Muscle of leg (tissue), 11 donors: ENCODE results near the gene INTS6L. TPM values are rescaled to one million over a fixed set of nuclear protein-coding genes. Genes with fewer than 3 reads are reported as not detected.

Experiments used
- DNase-seq: peaks from one replicate; pipeline ENCODE4 v3.0.0; 2013
- H3K27ac ChIP-seq: one replicate; pipeline ENCODE4 v1.5.1; 2013; ENCODE audit warnings: mild to moderate bottlenecking, low read length, control low read depth
- H3K27me3 ChIP-seq: one replicate; pipeline ENCODE4 v1.6.1; 2013; ENCODE audit warnings: low read length; ENCODE audit not compliant: control insufficient read depth, insufficient read depth
- H3K36me3 ChIP-seq: one replicate; pipeline ENCODE4 v1.6.1; 2013; ENCODE audit warnings: low read length; ENCODE audit not compliant: control insufficient read depth, insufficient read depth
- H3K4me1 ChIP-seq: one replicate; pipeline ENCODE4 v1.6.1; 2013; ENCODE audit warnings: low read length; ENCODE audit not compliant: control insufficient read depth, insufficient read depth
- H3K4me3 ChIP-seq: one replicate; pipeline ENCODE4 v1.5.1; 2013; ENCODE audit warnings: low read length, control low read depth
- H3K9me3 ChIP-seq: replicated peaks from 2 replicates; pipeline ENCODE4 v1.6.1; 2013; ENCODE audit warnings: low read depth, low read length; ENCODE audit not compliant: control insufficient read depth
- WGBS: methylation state at CpG from one replicate; pipeline ENCODE4 v1.1.5; 2013; ENCODE audit warnings: missing lambda C conversion rate; ENCODE audit not compliant: insufficient coverage; 5-methylcytosine and 5-hydroxymethylcytosine counted together
- polyA plus RNA-seq, 8 donors: library from polyadenylated mRNA; unstranded; fragments of 120-200 nt; gene quantifications; one replicate each; pipeline versions ENCODE4 v1.2.1 to v1.2.3, GENCODE V29; 2013; ENCODE audit warnings: inconsistent platforms in 1 of 8, low replicate concordance in 1 of 8; ENCODE audit not compliant: insufficient read length in 8 of 8, insufficient read depth in 1 of 8
- total RNA-seq: library from RNA; stranded (reverse); fragments of 120-200 nt; gene quantifications from one replicate; pipeline ENCODE4 v1.2.4, GENCODE V29; 2013

Gene INTS6L
- total and polyA plus RNA-seq, 9 donors, result 7.6 to 16.1 (median 11.3) TPM

DNA sequence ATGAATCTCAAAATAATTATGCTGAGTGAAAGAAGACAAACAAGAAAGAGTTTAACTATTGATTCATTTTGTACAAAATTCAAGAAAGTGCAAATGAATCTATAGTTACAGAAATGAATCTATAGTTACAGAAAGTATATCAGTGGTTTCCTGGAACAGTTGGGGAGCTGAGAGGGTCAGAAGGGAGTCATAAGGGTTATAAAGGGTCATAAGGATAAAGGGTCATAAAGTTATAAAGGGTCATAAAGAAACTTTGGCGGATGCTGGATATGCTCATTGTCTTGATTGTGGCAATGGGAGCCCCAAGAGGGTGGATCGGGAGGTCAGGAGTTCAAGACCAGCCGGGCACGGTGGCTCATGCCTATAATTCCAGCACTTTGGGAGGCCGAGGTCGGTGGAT, 26.0 kb upstream of the INTS6L start:
- Histone ChIP-seq H3K4me3 (no peak overlapping the region), H3K27ac (no peak overlapping the region), H3K4me1 (no peaks in the 10 kb centered on the region), H3K9me3 (no peaks in the 10 kb centered on the region), H3K36me3 (no peaks in the 10 kb centered on the region), H3K27me3 (peaks cover 13% of the 10 kb centered on the region)
- WGBS, result 72% methylated on average over 5 of the region's 6 CpGs
- DNase-seq, result no peak

DNA sequence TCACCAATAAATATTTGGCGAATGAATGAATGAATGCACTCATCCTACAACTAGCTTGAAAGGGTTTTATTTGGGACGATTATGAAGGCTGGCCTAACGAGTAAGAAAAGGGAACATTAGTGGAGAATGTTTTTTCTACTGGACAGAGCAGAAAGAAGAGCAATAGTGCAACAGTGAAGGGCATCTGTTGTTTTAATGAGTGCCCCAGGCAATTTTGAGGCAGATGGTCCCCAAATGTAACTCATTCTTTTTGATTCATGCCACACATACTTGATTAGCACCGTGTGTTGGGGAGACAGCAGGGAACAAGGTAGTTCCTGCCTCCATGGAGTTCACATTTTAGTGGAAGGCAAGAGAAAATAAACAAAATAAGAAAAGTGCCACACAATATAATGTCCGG, 22.7 kb upstream of the INTS6L start:
- 57% methylated on average over 1 of the region's 5 CpGs for WGBS
- Histone ChIP-seq H3K27me3 (peaks cover 13% of the 10 kb centered on the region), H3K4me3 (no peak overlapping the region), H3K4me1 (no peaks in the 10 kb centered on the region), H3K36me3 (no peaks in the 10 kb centered on the region), H3K27ac (no peak overlapping the region), H3K9me3 (no peaks in the 10 kb centered on the region)
- no peak for DNase-seq

DNA sequence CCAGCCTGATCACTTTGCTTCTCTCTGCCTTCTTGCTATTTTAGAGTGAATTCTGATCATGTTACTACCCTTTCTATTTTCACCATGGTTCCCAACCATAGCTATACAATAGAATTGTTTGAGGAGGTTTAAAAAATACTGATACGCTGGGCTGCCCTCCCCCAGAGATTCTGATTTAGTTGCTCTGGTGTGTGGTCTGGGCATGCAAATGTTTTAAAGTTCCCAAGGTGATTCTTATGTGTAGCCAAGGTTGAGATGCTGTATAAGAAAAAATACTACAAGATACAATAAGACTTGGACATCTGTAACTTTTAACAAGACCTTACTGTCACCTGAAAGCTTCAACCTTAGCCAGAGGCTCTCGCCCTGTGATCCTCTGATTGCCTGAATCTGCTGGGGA, 22.2 kb upstream of the INTS6L start:
- Histone ChIP-seq H3K4me3 (no peak overlapping the region), H3K27ac (no peak overlapping the region), H3K36me3 (no peaks in the 10 kb centered on the region), H3K9me3 (no peaks in the 10 kb centered on the region), H3K27me3 (peaks cover 13% of the 10 kb centered on the region), H3K4me1 (no peaks in the 10 kb centered on the region)
- WGBS, result no CpG with 5 or more reads among the region's 2 CpGs
- no peak for DNase-seq

DNA sequence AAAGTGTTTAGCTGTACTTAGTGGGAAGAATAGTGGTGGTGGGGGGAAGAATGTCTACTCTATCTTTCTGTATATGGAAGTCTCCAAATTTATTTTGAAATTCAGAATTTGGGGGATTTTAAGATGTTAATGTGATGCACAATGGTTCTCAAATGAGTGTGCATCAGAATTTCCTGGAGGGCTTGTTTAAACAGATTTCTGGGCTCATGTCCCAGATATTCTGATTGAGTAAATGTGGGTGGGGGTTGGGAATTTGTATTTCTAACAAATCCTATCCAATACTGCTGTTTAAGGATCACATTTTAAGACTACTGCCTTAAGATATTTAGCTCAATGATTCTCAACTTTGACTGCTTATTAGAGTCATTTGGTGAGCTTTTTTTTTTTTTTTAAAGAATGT, 15.1 kb upstream of the INTS6L start:
- Histone ChIP-seq H3K4me1 (no peaks in the 10 kb centered on the region), H3K27ac (no peak overlapping the region), H3K4me3 (no peak overlapping the region), H3K9me3 (no peaks in the 10 kb centered on the region), H3K27me3 (no peaks in the 10 kb centered on the region), H3K36me3 (no peaks in the 10 kb centered on the region)
- DNase-seq, result peak; percentile 73

DNA sequence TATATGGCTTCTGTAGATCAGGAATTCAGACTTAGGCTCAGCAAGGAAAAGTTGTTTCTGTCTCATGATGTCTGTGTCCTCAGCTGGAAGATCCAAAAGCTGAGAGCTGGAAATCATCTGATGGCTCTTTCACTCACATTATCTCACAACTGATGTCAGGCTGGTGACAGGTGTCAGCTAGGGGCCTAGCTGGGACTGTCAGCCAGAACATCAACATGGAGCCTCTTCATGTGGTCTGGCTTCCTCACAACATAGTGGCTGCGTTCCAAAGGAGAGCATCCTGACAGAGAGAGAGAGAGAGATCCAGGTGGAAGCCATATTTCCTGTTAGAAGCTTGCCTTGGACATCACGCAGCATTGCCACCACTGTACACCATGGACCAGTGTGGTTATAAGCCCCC, 10.6 kb upstream of the INTS6L start:
- no peak for DNase-seq
- no peaks in the 10 kb centered on the region for H3K36me3 ChIP-seq
- no peaks in the 10 kb centered on the region for H3K9me3 ChIP-seq
- H3K27me3 ChIP-seq, result peaks cover 5% of the 10 kb centered on the region
- no peaks in the 10 kb centered on the region for H3K4me1 ChIP-seq
- no CpG with 5 or more reads among the region's 2 CpGs for WGBS
- H3K27ac ChIP-seq, result no peak overlapping the region
- H3K4me3 ChIP-seq, result no peak overlapping the region

DNA sequence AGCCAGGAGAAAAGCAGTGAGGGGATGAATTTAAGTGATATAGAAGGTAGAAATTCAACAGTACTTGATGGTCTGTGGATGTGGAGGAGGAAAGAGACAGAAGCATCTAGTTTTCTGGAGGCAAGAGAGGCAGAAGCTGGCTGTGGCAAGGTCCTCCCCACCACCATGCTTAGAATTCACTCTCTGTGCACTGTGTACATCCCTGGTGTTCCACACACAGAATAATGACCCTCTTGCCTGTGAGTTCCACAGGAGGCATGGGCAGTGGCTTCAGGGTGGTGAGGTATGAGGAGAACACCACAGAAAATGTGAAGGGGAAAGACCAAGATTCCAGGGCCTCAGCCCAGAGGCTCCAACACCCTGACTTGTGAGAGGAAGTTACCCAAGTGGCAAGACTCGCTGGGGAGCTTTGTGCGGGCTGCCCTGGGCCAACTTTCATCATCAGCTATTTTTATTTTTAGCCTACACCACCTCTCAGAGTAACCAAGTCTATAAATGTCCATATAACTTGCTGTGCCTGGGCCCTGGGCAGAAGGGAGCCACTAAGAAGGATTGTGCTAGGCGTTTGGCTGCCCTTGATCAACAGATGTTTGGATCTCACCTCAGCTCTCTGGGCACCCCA, 7.8 kb upstream of the INTS6L start:
- Histone ChIP-seq H3K27me3 (peaks cover 6% of the 10 kb centered on the region), H3K4me1 (no peaks in the 10 kb centered on the region), H3K27ac (no peak overlapping the region), H3K9me3 (no peaks in the 10 kb centered on the region), H3K4me3 (no peak overlapping the region), H3K36me3 (no peaks in the 10 kb centered on the region)
- DNase-seq, result no peak
- 20% methylated on average over 1 of the region's 3 CpGs for whole genome bisulfite sequencing

DNA sequence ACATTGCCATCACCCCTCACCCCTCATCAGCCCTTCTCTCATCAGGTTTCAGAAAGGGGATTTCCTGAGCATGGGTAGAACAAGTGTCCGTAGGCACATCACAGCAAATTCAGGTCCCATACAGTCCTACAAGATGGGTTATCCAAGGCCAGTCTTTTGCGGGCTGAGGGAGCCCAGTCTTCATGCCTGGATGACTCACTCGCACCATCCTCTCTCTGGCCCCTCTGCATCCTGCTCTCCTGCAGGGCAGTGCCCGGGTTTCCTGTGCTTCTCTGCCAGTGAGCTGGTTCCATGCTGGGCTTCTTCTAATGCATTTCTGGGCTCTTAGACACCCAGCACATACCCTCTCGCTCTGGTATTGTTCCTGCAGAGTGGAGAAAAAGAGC, 7.3 kb upstream of the INTS6L start:
- H3K27me3 ChIP-seq, result peaks cover 9% of the 10 kb centered on the region
- 80% methylated on average over 1 of the region's 5 CpGs for WGBS
- H3K4me1 ChIP-seq, result no peaks in the 10 kb centered on the region
- H3K4me3 ChIP-seq, result no peak overlapping the region
- no peak for DNase-seq
- no peaks in the 10 kb centered on the region for H3K9me3 ChIP-seq
- H3K27ac ChIP-seq, result no peak overlapping the region
- no peaks in the 10 kb centered on the region for H3K36me3 ChIP-seq

DNA sequence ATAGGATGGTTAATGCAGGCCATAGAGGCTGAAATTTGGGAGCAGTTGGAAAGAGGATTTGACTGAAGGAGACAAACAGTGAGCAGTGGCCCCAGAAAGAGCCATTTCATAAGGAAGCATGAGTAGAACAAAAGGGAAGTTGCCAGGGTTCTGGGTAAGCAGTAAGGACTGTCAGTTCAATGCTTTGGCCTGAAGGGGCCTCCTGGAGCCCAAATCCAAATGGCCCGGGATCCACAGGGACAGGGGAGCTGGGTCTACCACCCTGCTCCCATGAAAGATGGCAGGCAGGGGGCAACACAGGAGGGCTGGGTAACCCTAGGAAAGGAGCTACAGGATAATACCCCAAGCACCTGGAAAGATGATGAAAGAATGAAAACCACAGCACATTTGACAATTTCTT, 4.1 kb upstream of the INTS6L start:
- WGBS, result 50% methylated on average over 1 of the region's 1 CpG
- DNase-seq, result no peak
- Histone ChIP-seq H3K9me3 (no peaks in the 10 kb centered on the region), H3K36me3 (no peaks in the 10 kb centered on the region), H3K4me3 (no peak overlapping the region), H3K4me1 (no peaks in the 10 kb centered on the region), H3K27ac (no peak overlapping the region), H3K27me3 (peaks cover 7% of the 10 kb centered on the region)

DNA sequence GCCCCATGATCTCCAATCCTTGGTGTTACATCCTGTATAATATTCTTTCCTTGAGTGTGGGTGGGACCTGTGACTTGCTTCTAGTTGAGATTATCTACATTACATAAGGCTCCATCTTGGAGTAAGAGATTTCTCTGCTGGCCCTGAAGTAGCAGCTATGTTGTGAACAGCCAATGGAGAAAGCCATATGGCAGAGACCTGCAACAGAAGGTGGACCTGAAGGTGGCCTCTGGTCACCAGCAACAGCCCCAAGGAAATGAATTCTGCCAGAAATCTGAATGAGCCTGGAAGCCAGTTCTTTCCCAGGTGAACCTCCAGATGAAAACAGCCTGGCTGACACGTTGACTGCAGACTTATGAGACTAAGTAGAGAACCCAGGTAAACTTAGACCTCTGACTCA, 2.3 kb upstream of the INTS6L start:
- Histone ChIP-seq H3K27ac (no peak overlapping the region), H3K27me3 (peaks cover 6% of the 10 kb centered on the region), H3K9me3 (no peaks in the 10 kb centered on the region), H3K36me3 (no peaks in the 10 kb centered on the region), H3K4me3 (no peak overlapping the region), H3K4me1 (no peaks in the 10 kb centered on the region)
- 20% methylated on average over 1 of the region's 1 CpG for WGBS
- DNase-seq, result no peak

DNA sequence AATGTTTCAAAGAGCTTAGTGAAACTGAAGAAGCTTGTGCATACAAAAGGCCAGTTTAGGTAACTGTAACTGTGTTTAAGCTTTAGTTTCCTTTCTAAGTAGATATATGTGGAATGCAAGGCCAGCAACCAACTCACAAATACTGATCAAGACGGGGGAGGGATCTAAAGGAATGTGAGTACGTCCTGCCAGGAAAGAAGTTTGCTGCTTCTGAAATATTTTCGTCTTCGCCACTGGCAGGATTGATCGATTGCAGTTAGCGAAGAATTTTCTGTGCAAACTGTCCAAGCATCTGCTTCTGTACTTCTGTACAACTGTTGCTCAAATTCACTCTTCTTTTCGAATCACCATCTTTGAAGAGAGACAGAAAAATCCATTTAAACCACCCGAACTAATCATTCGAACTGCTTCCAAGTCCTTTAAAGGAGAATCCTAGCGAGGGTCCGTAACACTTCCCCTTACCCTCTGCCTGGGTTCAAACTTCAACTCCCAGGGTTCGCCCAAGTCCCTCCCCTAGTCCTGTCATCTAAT, 373 bp upstream of the INTS6L start:
- peak overlapping the region; percentile 96 for H3K27ac ChIP-seq
- H3K36me3 ChIP-seq, result no peaks in the 10 kb centered on the region
- peaks cover 3% of the 10 kb centered on the region for H3K27me3 ChIP-seq
- H3K9me3 ChIP-seq, result no peaks in the 10 kb centered on the region
- 33% methylated on average over 10 of the region's 12 CpGs for WGBS
- H3K4me1 ChIP-seq, result no peaks in the 10 kb centered on the region
- peak overlapping the region; percentile 67 for H3K4me3 ChIP-seq
- DNase-seq, result peak; percentile 83
